ENCODE results near the gene KIZ. TPM values are rescaled to one million over a fixed set of nuclear protein-coding genes. Genes with fewer than 3 reads are reported as not detected.

KIZ gene
- total RNA-seq, 1 donor from 2014 or later = 6.8 TPM

GRCh38 chr20:21294755-21295154 lies 168.9 kb downstream of the KIZ start:
- DNase-seq (ENCODE audit: low spot score) = no peak
- no peak for ATAC-seq

Other genes with a start within 250 kb of the KIZ start
- not detected for gene LINC00237, start 19.7 kb upstream of the KIZ start, total RNA-seq
- gene XRN2, start 177.2 kb downstream of the KIZ start, total RNA-seq = 18.4 TPM

All from left lobe of liver (tissue), 2 donors.